ENCODE results near the gene PPP1R7. TPM values are rescaled to one million over a fixed set of nuclear protein-coding genes. Genes with fewer than 3 reads are reported as not detected.

The PPP1R7 gene
- total RNA-seq, 1 donor from 2014 or later, result 57.7 TPM

- DNase-seq (ENCODE audit: low read depth), result no peak
- H3K4me3 ChIP-seq (ENCODE audit: low read depth, low read length), result no peak overlapping the region
- no peak for TF ChIP-seq CTCF (conservative IDR thresholded peaks at IDR 0.05; ENCODE audit: low read depth, low read length)
These were observed 57.8 kb downstream of the PPP1R7 start for GRCh38 chr2:241208058-241208457.

DNA sequence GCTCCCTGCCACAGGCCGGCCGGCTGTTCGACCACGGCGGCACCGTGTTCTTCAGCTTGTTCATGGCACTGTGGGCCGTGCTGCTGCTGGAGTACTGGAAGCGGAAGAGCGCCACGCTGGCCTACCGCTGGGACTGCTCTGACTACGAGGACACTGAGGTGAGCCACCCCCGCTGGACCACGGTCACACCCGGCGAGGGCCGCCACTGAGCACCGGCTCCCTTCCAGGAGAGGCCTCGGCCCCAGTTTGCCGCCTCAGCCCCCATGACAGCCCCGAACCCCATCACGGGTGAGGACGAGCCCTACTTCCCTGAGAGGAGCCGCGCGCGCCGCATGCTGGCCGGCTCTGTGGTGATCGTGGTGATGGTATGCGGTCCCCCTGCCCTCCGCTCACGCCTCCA lies 59.0 kb downstream of the PPP1R7 start:
- DNase-seq (ENCODE audit: low read depth), result no peak
- H3K4me3 ChIP-seq (ENCODE audit: low read depth, low read length), result no peak overlapping the region
- TF ChIP-seq CTCF (conservative IDR thresholded peaks at IDR 0.05; ENCODE audit: low read depth, low read length), result no peak

- H3K4me3 ChIP-seq (ENCODE audit: low read depth, low read length), result no peak overlapping the region
- TF ChIP-seq CTCF (conservative IDR thresholded peaks at IDR 0.05; ENCODE audit: low read depth, low read length), result no peak
- no peak for DNase-seq (ENCODE audit: low read depth)
These were observed 61.0 kb downstream of the PPP1R7 start for GRCh38 chr2:241211276-241211675.

DNA sequence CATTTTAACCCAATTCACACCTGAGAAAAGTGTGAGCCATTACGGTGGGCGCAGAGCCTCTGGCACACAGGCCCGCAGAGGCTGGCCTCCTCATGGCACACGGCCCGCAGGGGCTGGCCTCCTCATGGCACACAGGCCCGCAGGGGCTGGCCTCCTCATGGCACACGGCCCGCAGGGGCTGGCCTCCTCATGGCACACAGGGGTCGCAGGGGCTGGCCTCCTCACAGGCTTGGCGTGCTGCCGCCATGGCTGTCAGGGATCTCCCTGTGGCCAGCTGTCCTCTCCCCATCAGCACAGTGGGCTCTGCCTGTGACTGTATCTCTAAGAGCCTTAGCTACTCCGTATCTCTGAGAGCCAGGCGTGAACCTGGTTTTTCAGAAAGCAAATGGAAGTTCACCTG lies 62.8 kb downstream of the PPP1R7 start:
- DNase-seq (ENCODE audit: low read depth), result no peak
- H3K4me3 ChIP-seq (ENCODE audit: low read depth, low read length), result no peak overlapping the region

GRCh38 chr2:241213567-241213966 lies 63.3 kb downstream of the PPP1R7 start:
- DNase-seq (ENCODE audit: low read depth), result no peak
- no peak for TF ChIP-seq CTCF (conservative IDR thresholded peaks at IDR 0.05; ENCODE audit: low read depth, low read length)
- no peak overlapping the region for H3K4me3 ChIP-seq (ENCODE audit: low read depth, low read length)

More for the DNA sequence above, 62.8 kb downstream of the PPP1R7 start:
- no peak for TF ChIP-seq CTCF (conservative IDR thresholded peaks at IDR 0.05; ENCODE audit: low read depth, low read length)

DNA sequence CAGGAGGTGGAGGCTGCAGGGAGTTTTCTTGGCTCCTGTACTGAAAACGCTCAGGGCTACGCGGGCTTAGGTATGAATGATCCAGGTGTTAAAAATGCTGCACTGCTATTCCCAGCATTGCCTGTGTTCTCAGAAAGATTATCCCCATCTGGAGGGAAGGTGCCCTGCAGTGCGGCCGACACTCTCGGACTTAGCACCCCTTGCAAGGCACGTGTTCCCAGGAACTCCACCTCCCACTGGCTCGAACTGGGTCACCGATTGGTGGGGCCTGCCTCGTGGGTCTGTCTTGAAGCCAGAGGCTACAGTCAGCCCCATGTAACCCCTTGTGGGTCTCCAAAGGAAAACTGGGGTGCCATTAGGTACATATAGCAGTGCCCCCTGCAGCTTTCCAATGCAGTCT lies 63.9 kb downstream of the PPP1R7 start:
- H3K4me3 ChIP-seq (ENCODE audit: low read depth, low read length), result no peak overlapping the region
- no peak for DNase-seq (ENCODE audit: low read depth)
- no peak for TF ChIP-seq CTCF (conservative IDR thresholded peaks at IDR 0.05; ENCODE audit: low read depth, low read length)

DNA sequence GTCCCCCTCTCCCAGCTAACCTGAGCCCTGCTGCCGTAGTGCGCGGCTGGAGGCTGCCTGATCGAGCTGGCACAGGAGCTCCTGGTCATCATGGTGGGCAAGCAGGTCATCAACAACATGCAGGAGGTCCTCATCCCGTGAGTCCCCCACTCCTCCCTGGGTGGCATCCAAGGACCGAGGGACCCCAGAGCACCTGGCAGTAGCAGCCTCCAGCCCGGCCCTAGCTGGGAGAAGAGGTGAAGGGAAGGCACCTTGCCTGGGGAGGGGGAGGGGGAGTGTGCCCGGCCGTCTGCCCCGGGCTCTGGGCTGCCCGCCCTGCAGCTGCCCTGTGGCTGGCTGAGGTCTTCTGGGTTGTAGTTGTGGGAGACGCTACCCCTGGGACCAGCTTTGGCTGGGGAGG lies 64.5 kb downstream of the PPP1R7 start:
- H3K4me3 ChIP-seq (ENCODE audit: low read depth, low read length), result no peak overlapping the region
- TF ChIP-seq CTCF (conservative IDR thresholded peaks at IDR 0.05; ENCODE audit: low read depth, low read length), result no peak
- no peak for DNase-seq (ENCODE audit: low read depth)

All from epithelial cell of proximal tubule (primary cell).